UCSD-AML1 (cell line): ENCODE measurements around the gene RORC.
A peak's percentile ranks its signal among the peaks of the same experiment; 100 is the strongest.
"Not testable (repeated sequence)": the region's sequence is repeated elsewhere in the genome, so short reads cannot be mapped to it uniquely, and the experiment has no call there.

ENCODE experiments used
- DNase-seq: peaks from one replicate; lab custom pipeline; 2025; ENCODE audit not compliant: unreplicated experiment; lab: John Stamatoyannopoulos, UW

The RORC gene

DNA sequence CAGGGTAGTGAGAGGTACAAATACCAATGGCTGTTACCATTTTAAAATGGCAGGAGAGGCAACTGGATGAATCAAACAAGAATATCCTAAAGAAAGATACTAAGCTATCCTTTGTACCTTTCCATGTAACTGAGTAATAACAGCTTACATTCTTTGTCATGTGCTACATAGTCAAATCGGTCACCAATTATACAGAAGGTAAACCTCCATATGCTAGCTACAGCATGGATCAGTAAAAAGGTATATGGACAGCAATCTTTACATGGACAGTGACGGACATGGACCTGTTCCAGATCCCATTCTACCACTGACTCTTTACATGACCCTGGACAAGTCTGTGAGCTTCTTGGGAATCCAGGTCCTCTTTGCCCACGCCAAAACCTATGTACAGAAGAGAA lies 54.9 kb downstream of the RORC start:
- no peak for DNase-seq

DNA sequence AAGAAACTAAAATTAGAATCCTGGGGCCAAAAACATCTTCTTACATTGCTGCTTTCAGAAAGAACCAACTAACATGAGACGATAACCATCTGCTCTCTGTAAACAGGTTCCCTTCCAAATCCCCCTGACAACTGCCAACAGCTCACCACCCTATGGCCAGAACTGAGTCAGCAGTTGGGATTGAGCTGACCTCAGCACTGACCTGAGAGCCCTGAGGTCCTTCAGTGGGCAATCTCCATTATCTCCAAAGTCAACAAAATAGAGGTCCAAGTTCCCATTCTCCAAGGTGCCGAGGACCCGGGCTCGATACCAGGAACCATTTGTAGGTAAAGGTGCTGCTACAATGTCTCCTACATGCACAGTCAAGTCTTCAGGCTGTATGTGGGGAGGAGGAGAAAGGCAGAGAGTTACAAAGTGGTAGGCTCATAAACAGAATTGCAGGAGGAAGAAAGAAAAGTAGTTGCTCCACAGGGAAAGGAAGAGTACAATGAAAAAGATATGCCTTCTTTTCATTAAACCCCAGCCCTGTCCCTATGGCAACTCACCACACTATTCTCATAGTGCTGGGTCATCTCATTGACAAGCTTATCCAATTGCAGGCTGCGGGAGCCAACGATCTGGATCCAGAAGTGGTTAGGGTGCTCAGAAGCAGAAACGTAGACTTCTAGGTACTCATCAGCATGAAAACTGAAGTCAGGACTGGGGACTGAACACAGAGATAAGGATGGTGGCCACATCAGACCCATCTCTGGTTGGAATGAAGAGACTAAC lies 55.5 kb downstream of the RORC start:
- no peak for DNase-seq

GRCh38 chr1:151774256-151774922 lies 57.2 kb downstream of the RORC start:
- DNase-seq: no peak

- no peak for DNase-seq
These were observed 57.9 kb downstream of the RORC start for GRCh38 chr1:151773702-151774101.

GRCh38 chr1:151769270-151769669 lies 62.3 kb downstream of the RORC start:
- not testable (repeated sequence) for DNase-seq

DNA sequence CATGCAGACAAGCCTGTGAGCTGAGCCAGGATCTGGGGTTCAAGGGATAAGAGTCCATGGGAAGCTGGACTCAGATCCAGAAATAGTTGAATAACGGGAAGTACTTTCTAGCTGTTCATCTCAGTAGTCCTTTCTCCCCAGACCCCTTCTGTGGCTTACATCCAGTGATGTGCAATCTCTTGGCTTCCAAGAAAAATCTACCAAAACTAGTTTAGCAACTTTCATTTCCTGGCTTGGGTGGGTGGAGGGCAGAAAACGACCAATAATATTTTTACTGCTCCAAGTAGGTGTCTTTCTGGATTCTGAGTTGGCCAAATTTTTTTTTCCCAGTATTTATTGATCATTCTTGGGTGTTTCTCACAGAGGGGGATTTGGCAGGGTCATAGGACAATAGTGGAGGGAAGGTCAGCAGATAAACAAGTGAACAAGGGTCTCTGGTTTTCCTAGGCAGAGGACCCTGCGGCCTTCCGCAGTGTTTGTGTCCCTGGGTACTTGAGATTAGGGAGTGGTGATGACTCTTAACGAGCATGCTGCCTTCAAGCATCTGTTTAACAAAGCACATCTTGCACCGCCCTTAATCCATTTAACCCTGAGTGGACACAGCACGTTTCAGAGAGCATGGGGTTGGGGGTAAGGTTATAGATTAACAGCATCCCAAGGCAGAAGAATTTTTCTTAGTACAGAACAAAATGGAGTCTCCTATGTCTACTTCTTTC lies 63.1 kb downstream of the RORC start:
- DNase-seq: not testable (repeated sequence)

- no peak for DNase-seq
These were observed 67.6 kb downstream of the RORC start for GRCh38 chr1:151763990-151764389.

GRCh38 chr1:151762941-151763921 lies 68.4 kb downstream of the RORC start, which contains the start of gene MRPL9:
MRPL9 (minus strand) TSS chr1:151763496; CDS start chr1:151763479, 17 bp downstream.
- DNase-seq: peak; percentile 83

- no peak for DNase-seq
These were observed 70.8 kb downstream of the RORC start for GRCh38 chr1:151760597-151761385.

DNA sequence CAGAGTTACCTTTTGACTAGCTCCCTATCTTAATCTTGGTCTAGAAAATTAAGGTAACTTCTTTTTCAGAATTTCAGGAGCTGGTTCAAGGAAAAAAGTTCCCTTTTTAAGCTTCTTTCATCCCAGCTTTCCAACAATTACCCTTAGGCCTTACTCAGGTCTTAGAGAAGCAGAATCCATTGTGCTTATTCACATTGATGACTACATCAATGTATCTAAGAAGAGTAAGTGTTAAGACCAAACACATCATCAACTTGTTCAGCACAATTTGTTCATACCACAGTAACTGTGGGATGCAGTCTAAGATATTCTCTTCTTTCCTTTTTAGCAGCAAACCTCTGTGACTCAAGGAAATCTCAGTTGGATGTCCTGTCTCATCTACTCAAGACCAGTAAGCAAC lies 72.4 kb downstream of the RORC start:
- DNase-seq: no peak

GRCh38 chr1:151756291-151756690 lies 75.3 kb downstream of the RORC start:
- no peak for DNase-seq
